Caco-2 (cell line): ENCODE data around the gene AUTS2. TPM values are rescaled to one million over a fixed set of nuclear protein-coding genes. Genes with fewer than 3 reads are reported as not detected.

Experiments
- BruUV-seq: library from RNA; stranded (reverse); fragments of 400-500 nt; replicated peaks from 2 replicates; lab custom pipeline; 2021; lab: Mats Ljungman, UMichigan
- CTCF ChIA-PET: fragments of 300-600 bp; sonication (Branson Sonifier 250); formaldehyde crosslinking; loops from one replicate; lab custom pipeline; 2022; ENCODE audit warnings: antibody characterized with exemption; lab: Charles Lee
- POLR2A ChIA-PET: fragments of 300-600 bp; sonication (Branson Sonifier 250); formaldehyde crosslinking; loops from one replicate; lab custom pipeline; 2022; ENCODE audit warnings: antibody characterized with exemption; lab: Charles Lee
- DNase-seq, 2 experiments: peaks; one replicate each; pipeline versions ENCODE4 v3.0.0 to v3.0.0-alpha.2; 2020 to 2022
- H3K27me3 ChIP-seq: replicated peaks from 2 replicates; pipeline ENCODE4 v1.6.0; 2011; ENCODE audit warnings: low read length; ENCODE audit not compliant: control insufficient read depth, insufficient read depth
- H3K36me3 ChIP-seq: 2 replicates; pipeline ENCODE4 v1.5.1; 2011; ENCODE audit warnings: low read length; ENCODE audit not compliant: control insufficient read depth, insufficient read depth
- H3K4me1 ChIP-seq: fragments of 250-450 bp; sonication (Bioruptor Pico); 2 replicates; pipeline ENCODE4 v1.5.1; 2020; ENCODE audit warnings: mild to moderate bottlenecking
- H3K4me3 ChIP-seq: 2 replicates; pipeline ENCODE4 v1.5.1; 2011; ENCODE audit warnings: low read depth, mild to moderate bottlenecking, control low read depth, low read length
- H3K9me3 ChIP-seq: fragments of 250-450 bp; sonication (Bioruptor Pico); 2 replicates; pipeline ENCODE4 v1.5.1; 2020; ENCODE audit warnings: mild to moderate bottlenecking, moderate library complexity
- H3K27ac Mint-ChIP-seq: one replicate; pipeline ENCODE4 v1.8.0; 2022; ENCODE audit warnings: mixed read lengths; ENCODE audit not compliant: unreplicated experiment
- H3K27me3 Mint-ChIP-seq: one replicate; pipeline ENCODE4 v1.8.0; 2022; ENCODE audit warnings: mixed read lengths; ENCODE audit not compliant: insufficient read depth, unreplicated experiment
- H3K36me3 Mint-ChIP-seq: one replicate; pipeline ENCODE4 v1.8.0; 2022; ENCODE audit warnings: mild to moderate bottlenecking, mixed read lengths; ENCODE audit not compliant: insufficient read depth, unreplicated experiment
- H3K4me1 Mint-ChIP-seq: one replicate; pipeline ENCODE4 v1.8.0; 2022; ENCODE audit warnings: low read depth, mixed read lengths; ENCODE audit not compliant: unreplicated experiment
- H3K4me3 Mint-ChIP-seq: one replicate; pipeline ENCODE4 v1.8.0; 2022; ENCODE audit warnings: mild to moderate bottlenecking, moderate library complexity, mixed read lengths; ENCODE audit not compliant: unreplicated experiment
- H3K9me3 Mint-ChIP-seq: one replicate; pipeline ENCODE4 v1.8.0; 2022; ENCODE audit warnings: mixed read lengths; ENCODE audit not compliant: unreplicated experiment
- intact Hi-C: fragments of 100-400 bp; cut with micrococcal nuclease; formaldehyde crosslinking; loops from one replicate; pipeline ENCODE4 v1.10.0; 2022; ENCODE audit not compliant: unreplicated experiment
- total RNA-seq: library from RNA; stranded (reverse); gene quantifications from 2 replicates; pipeline ENCODE4 v1.2.3, GENCODE V29; 2022
- TF ChIP-seq, protein P1 (sequence below), 2 experiments: fragments of 200-600 bp in 1 of 2; IDR thresholded peaks; 1 replicate in 1 of 2; 2 replicates in 1 of 2; pipeline versions ENCODE4 v1.5.1 to v1.8.0; 2011 to 2022; ENCODE audit warnings: antibody characterized with exemption in 1 of 2, control low read depth in 1 of 2, inconsistent platforms in 1 of 2, low read depth in 1 of 2, low read length in 1 of 2, mild to moderate bottlenecking in 1 of 2, moderate library complexity in 1 of 2; ENCODE audit not compliant: insufficient read depth in 1 of 2, severe bottlenecking in 1 of 2, unreplicated experiment in 1 of 2

AUTS2 gene
- total RNA-seq, 1 experiment from 2014 or later, result 37.1 TPM

GRCh38 chr7:70031245-70031644 lies 433.0 kb downstream of the AUTS2 start:
- TF ChIP-seq, protein P1, sequence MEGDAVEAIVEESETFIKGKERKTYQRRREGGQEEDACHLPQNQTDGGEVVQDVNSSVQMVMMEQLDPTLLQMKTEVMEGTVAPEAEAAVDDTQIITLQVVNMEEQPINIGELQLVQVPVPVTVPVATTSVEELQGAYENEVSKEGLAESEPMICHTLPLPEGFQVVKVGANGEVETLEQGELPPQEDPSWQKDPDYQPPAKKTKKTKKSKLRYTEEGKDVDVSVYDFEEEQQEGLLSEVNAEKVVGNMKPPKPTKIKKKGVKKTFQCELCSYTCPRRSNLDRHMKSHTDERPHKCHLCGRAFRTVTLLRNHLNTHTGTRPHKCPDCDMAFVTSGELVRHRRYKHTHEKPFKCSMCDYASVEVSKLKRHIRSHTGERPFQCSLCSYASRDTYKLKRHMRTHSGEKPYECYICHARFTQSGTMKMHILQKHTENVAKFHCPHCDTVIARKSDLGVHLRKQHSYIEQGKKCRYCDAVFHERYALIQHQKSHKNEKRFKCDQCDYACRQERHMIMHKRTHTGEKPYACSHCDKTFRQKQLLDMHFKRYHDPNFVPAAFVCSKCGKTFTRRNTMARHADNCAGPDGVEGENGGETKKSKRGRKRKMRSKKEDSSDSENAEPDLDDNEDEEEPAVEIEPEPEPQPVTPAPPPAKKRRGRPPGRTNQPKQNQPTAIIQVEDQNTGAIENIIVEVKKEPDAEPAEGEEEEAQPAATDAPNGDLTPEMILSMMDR (IDR thresholded peaks at IDR 0.05; ENCODE audit: insufficient read depth in 1 of 2, low read depth in 1 of 2, low read length in 1 of 2, severe bottlenecking in 1 of 2, unreplicated experiment in 1 of 2), result no peak
- no peaks in the 10 kb centered on the region for H3K9me3 ChIP-seq
- no peaks in the 10 kb centered on the region for H3K9me3 Mint-ChIP-seq
- CTCF ChIA-PET, result no interaction called here
- no peak overlapping the region for H3K27ac Mint-ChIP-seq
- H3K36me3 ChIP-seq, result no peaks in the 10 kb centered on the region
- BruUV-seq, result no TSS peak
- H3K27me3 Mint-ChIP-seq, result peaks cover 9% of the 10 kb centered on the region
- no peak for DNase-seq
- no peak overlapping the region for H3K4me3 ChIP-seq
- H3K36me3 Mint-ChIP-seq, result no peaks in the 10 kb centered on the region
- POLR2A ChIA-PET, result no interaction called here
- no peaks in the 10 kb centered on the region for H3K4me1 Mint-ChIP-seq
- H3K4me1 ChIP-seq, result no peaks in the 10 kb centered on the region
- intact Hi-C loops, result no loop called here
- H3K27me3 ChIP-seq, result no peaks in the 10 kb centered on the region; the same call in 1 of the 2 replicates
- no peak overlapping the region for H3K4me3 Mint-ChIP-seq

DNA sequence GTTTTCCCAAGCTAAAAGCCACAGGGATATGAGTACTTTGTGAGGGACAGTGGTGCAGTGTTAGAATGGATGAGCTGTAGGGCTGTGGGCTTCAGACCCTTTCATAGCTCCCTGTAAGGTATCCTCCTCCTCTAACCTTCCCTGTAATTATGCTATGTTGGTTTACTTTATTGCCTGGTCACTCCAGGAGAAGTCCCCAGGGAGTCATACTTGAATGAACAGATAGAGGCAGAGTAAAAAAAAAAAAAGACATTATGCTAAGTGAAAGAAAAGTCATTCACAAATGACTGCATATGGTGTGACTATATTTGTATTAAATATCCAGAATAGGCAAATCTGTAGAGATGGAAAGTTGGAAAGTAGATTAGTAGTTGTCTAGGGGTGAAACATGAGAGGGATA lies 434.4 kb downstream of the AUTS2 start:
- Histone ChIP-seq H3K4me3 (no peak overlapping the region), H3K36me3 (no peaks in the 10 kb centered on the region), H3K9me3 (no peaks in the 10 kb centered on the region), H3K4me1 (no peaks in the 10 kb centered on the region), H3K27me3 (no peaks in the 10 kb centered on the region; the same call in 1 of the 2 replicates)
- H3K4me1 Mint-ChIP-seq, result no peaks in the 10 kb centered on the region
- H3K4me3 Mint-ChIP-seq, result no peak overlapping the region
- no peak overlapping the region for H3K27ac Mint-ChIP-seq
- H3K9me3 Mint-ChIP-seq, result no peaks in the 10 kb centered on the region
- ChIA-PET POLR2A (no interaction called here), CTCF (no interaction called here)
- TF ChIP-seq, protein P1 (IDR thresholded peaks at IDR 0.05; ENCODE audit: insufficient read depth in 1 of 2, low read depth in 1 of 2, low read length in 1 of 2, severe bottlenecking in 1 of 2, unreplicated experiment in 1 of 2), result no peak
- H3K27me3 Mint-ChIP-seq, result peaks cover 11% of the 10 kb centered on the region
- intact Hi-C loops, result no loop called here
- BruUV-seq, result no TSS peak
- no peaks in the 10 kb centered on the region for H3K36me3 Mint-ChIP-seq
- DNase-seq, result no peak

GRCh38 chr7:70033226-70033625 lies 435.0 kb downstream of the AUTS2 start:
- ChIA-PET POLR2A (no interaction called here), CTCF (no interaction called here)
- TF ChIP-seq, protein P1 (IDR thresholded peaks at IDR 0.05; ENCODE audit: insufficient read depth in 1 of 2, low read depth in 1 of 2, low read length in 1 of 2, severe bottlenecking in 1 of 2, unreplicated experiment in 1 of 2), result no peak
- intact Hi-C loops, result no loop called here
- no peak for DNase-seq
- Histone ChIP-seq H3K9me3 (no peaks in the 10 kb centered on the region), H3K4me3 (no peak overlapping the region), H3K27me3 (no peaks in the 10 kb centered on the region; the same call in 1 of the 2 replicates), H3K36me3 (no peaks in the 10 kb centered on the region), H3K4me1 (no peaks in the 10 kb centered on the region)
- no TSS peak for BruUV-seq
- no peaks in the 10 kb centered on the region for H3K4me1 Mint-ChIP-seq
- H3K9me3 Mint-ChIP-seq, result no peaks in the 10 kb centered on the region
- H3K36me3 Mint-ChIP-seq, result no peaks in the 10 kb centered on the region
- H3K27ac Mint-ChIP-seq, result no peak overlapping the region
- H3K27me3 Mint-ChIP-seq, result peaks cover 11% of the 10 kb centered on the region
- H3K4me3 Mint-ChIP-seq, result no peak overlapping the region
